ENCODE data around the gene ATP5F1E. TPM values are rescaled to one million over a fixed set of nuclear protein-coding genes. Genes with fewer than 3 reads are reported as not detected.
A peak's percentile ranks its signal among the peaks of the same experiment; 100 is the strongest.

Gene ATP5F1E
- total and polyA plus RNA-seq, 7 donors = 57.1 to 88.5 (median 72.1) TPM

GRCh38 chr20:59055302-59055701 is 23.2 kb upstream of the ATP5F1E start:
- DNase-seq (no peak), ATAC-seq (no peak)
- TF ChIP-seq, protein P1, sequence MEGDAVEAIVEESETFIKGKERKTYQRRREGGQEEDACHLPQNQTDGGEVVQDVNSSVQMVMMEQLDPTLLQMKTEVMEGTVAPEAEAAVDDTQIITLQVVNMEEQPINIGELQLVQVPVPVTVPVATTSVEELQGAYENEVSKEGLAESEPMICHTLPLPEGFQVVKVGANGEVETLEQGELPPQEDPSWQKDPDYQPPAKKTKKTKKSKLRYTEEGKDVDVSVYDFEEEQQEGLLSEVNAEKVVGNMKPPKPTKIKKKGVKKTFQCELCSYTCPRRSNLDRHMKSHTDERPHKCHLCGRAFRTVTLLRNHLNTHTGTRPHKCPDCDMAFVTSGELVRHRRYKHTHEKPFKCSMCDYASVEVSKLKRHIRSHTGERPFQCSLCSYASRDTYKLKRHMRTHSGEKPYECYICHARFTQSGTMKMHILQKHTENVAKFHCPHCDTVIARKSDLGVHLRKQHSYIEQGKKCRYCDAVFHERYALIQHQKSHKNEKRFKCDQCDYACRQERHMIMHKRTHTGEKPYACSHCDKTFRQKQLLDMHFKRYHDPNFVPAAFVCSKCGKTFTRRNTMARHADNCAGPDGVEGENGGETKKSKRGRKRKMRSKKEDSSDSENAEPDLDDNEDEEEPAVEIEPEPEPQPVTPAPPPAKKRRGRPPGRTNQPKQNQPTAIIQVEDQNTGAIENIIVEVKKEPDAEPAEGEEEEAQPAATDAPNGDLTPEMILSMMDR (IDR thresholded peaks at IDR 0.05) = peak; percentile 9
- Histone ChIP-seq H3K27me3 (ENCODE audit: insufficient read depth in 3 of 3, low read length in 2 of 3) (no peaks in the 10 kb centered on the region), H3K4me1 (no peaks in the 10 kb centered on the region), H3K36me3 (ENCODE audit: insufficient read depth in 1 of 2, low read depth in 1 of 2) (no peaks in the 10 kb centered on the region), H3K4me3 (no peak overlapping the region), H3K9me3 (peaks cover 8% of the 10 kb centered on the region), H3K27ac (no peak overlapping the region)
- intact Hi-C loops (cut with DNase I) = no loop called here
- 45 to 58% (median 46%) methylated on average over 7 of the region's 7 CpGs for WGBS, 3 donors

DNA sequence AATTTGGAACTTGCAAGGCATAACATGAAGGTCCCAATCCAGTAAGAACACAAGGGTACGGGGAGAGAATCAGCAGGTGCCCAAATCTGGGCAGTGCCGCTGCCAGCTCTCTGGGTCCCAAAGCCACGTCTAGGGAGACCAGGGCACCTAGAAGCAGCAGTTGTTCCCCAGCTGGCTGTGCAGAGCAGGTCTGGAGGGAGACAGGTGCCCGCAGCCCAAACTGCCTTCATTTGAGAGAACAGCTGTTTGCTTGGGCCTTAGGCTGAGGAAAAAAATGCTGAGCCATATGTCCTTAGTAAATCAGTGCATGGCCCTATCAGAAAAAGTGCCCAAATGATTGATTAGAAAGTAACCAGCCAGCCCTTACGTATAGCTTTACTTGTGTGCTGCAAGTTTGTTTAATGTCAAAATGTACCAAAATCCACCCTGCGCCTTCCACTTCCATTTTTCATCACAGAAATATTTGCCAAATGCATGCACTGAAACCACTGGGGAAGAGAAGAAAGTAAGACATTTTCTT is 19.6 kb upstream of the ATP5F1E start:
- no peak for DNase-seq
- TF ChIP-seq, protein P1 (IDR thresholded peaks at IDR 0.05) = no peak
- intact Hi-C loops (cut with DNase I) = no loop called here
- Histone ChIP-seq H3K27me3 (ENCODE audit: insufficient read depth in 3 of 3, low read length in 2 of 3) (no peaks in the 10 kb centered on the region), H3K36me3 (ENCODE audit: insufficient read depth in 1 of 2, low read depth in 1 of 2) (no peaks in the 10 kb centered on the region), H3K27ac (no peak overlapping the region), H3K9me3 (peaks cover under 1% of the 10 kb centered on the region), H3K4me3 (no peak overlapping the region), H3K4me1 (no peaks in the 10 kb centered on the region)
- ATAC-seq = no peak
- 70 to 78% (median 71%) methylated on average over 6 of the region's 6 CpGs for WGBS, 3 donors

GRCh38 chr20:59050437-59050836 is 18.3 kb upstream of the ATP5F1E start:
- no peaks in the 10 kb centered on the region for H3K36me3 ChIP-seq (ENCODE audit: insufficient read depth in 1 of 2, low read depth in 1 of 2)
- no peak overlapping the region for H3K4me3 ChIP-seq
- DNase-seq = no peak
- no peak for ATAC-seq
- WGBS, 3 donors = 42 to 54% (median 50%) methylated on average over 1 of the region's 1 CpG
- no peaks in the 10 kb centered on the region for H3K9me3 ChIP-seq
- no peaks in the 10 kb centered on the region for H3K4me1 ChIP-seq
- H3K27ac ChIP-seq = no peak overlapping the region
- intact Hi-C loops (cut with DNase I) = no loop called here
- TF ChIP-seq, protein P1 (IDR thresholded peaks at IDR 0.05) = no peak
- H3K27me3 ChIP-seq (ENCODE audit: insufficient read depth in 3 of 3, low read length in 2 of 3) = no peaks in the 10 kb centered on the region

DNA sequence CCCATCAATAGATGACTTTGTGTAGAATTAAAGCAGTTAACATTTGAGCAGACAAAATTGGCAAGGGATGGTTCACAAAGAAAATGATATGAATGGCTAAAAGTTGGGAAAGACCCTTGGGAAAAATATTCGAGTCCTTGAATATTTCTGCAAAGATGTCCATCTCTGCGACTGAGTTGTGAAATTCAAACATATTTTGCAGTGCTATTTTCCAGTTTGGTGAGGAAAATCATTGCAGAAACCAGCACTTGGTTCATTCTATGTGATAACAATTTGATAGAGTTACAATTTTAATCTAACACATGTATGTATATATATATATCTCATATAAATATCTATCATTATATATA is 16.5 kb upstream of the ATP5F1E start:
- TF ChIP-seq, protein P1 (IDR thresholded peaks at IDR 0.05) = no peak
- no peak for ATAC-seq
- intact Hi-C loops (cut with DNase I) = no loop called here

More for the DNA sequence above, 16.5 kb upstream of the ATP5F1E start:
- H3K9me3 ChIP-seq = no peaks in the 10 kb centered on the region
- H3K27ac ChIP-seq = no peak overlapping the region
- no peak for DNase-seq
- no peaks in the 10 kb centered on the region for H3K36me3 ChIP-seq (ENCODE audit: insufficient read depth in 1 of 2, low read depth in 1 of 2)
- 59 to 82% (median 59%) methylated on average over 2 of the region's 2 CpGs for WGBS, 3 donors
- H3K27me3 ChIP-seq (ENCODE audit: insufficient read depth in 3 of 3, low read length in 2 of 3) = no peaks in the 10 kb centered on the region
- H3K4me1 ChIP-seq = no peaks in the 10 kb centered on the region
- no peak overlapping the region for H3K4me3 ChIP-seq

Data from psoas muscle (tissue), 8 donors.